PC-3 (cell line): ENCODE data around the gene VWA7. TPM values are rescaled to one million over a fixed set of nuclear protein-coding genes. Genes with fewer than 3 reads are reported as not detected.

Experiments
- ATAC-seq: fragments of 200-7000 bp; cut with Tn5 transposase; 2 replicates; pipeline ENCODE4 v1.9.1; 2020; ENCODE audit warnings: mild to moderate bottlenecking, moderate library complexity
- BruUV-seq: library from RNA; stranded (reverse); fragments of 400-500 nt; replicated peaks from 2 replicates; lab custom pipeline; 2021; lab: Mats Ljungman, UMichigan
- CTCF ChIA-PET: fragments of 300-600 bp; sonication (Branson Sonifier 250); formaldehyde crosslinking; loops from one replicate; lab custom pipeline; 2022; ENCODE audit warnings: antibody characterized with exemption; lab: Charles Lee
- POLR2A ChIA-PET: fragments of 300-600 bp; sonication (Branson Sonifier 250); formaldehyde crosslinking; loops from one replicate; lab custom pipeline; 2022; ENCODE audit warnings: antibody characterized with exemption; ENCODE audit not compliant: unreplicated experiment; lab: Charles Lee
- DNase-seq: peaks from one replicate; pipeline ENCODE4 v3.0.0-alpha.2; 2015
- H2AFZ ChIP-seq: fragments of 300-600 bp; sonication (generic); 2 replicates; pipeline ENCODE4 v1.6.0; 2016; ENCODE audit warnings: antibody characterized with exemption, low read length
- H3F3A ChIP-seq: fragments of 300-600 bp; sonication (generic); one replicate; pipeline ENCODE4 v1.6.0; 2017; ENCODE audit warnings: antibody characterized with exemption, low read length, control low read depth, mild to moderate bottlenecking; ENCODE audit not compliant: unreplicated experiment
- H3K27ac ChIP-seq: fragments of 300-600 bp; sonication (generic); 2 replicates; pipeline ENCODE4 v1.5.1; 2016; ENCODE audit warnings: mild to moderate bottlenecking, low read length
- H3K27me3 ChIP-seq: fragments of 300-600 bp; sonication (generic); 2 replicates; pipeline ENCODE4 v1.6.1; 2016; ENCODE audit warnings: low read length, mixed read lengths
- H3K36me3 ChIP-seq: fragments of 300-600 bp; sonication (generic); 2 replicates; pipeline ENCODE4 v1.6.1; 2016; ENCODE audit warnings: low read depth, mixed run types, low read length, mixed read lengths
- H3K4me1 ChIP-seq: fragments of 300-600 bp; sonication (generic); 2 replicates; pipeline ENCODE4 v1.5.1; 2016; ENCODE audit warnings: low read length; ENCODE audit not compliant: insufficient read depth
- H3K4me2 ChIP-seq: fragments of 300-600 bp; sonication (generic); 2 replicates; pipeline ENCODE4 v1.6.0; 2016; ENCODE audit warnings: low read length
- H3K4me3 ChIP-seq: fragments of 300-600 bp; sonication (generic); 2 replicates; pipeline ENCODE4 v1.5.1; 2016; ENCODE audit warnings: mild to moderate bottlenecking, low read length, mixed read lengths
- H3K79me2 ChIP-seq: fragments of 300-600 bp; sonication (generic); 2 replicates; pipeline ENCODE4 v1.6.1; 2017; ENCODE audit warnings: low read length, mixed read lengths
- H3K9ac ChIP-seq: fragments of 300-600 bp; sonication (generic); 2 replicates; pipeline ENCODE4 v1.6.0; 2016; ENCODE audit warnings: mild to moderate bottlenecking, low read length
- H3K9me2 ChIP-seq: fragments of 300-600 bp; sonication (generic); replicated peaks from 2 replicates; pipeline ENCODE4 v1.6.1; 2016; ENCODE audit warnings: mixed run types, low read length, mixed read lengths
- H3K9me3 ChIP-seq: fragments of 300-600 bp; sonication (generic); 2 replicates; pipeline ENCODE4 v1.6.1; 2016; ENCODE audit warnings: low read length, mixed read lengths
- H4K20me1 ChIP-seq: fragments of 300-600 bp; sonication (generic); 2 replicates; pipeline ENCODE4 v1.6.1; 2016; ENCODE audit warnings: low read length, mixed read lengths
- EZH2 ChIP-seq: fragments of 300-600 bp; sonication (generic); IDR thresholded peaks from one replicate; pipeline ENCODE4 v1.6.1; 2017; ENCODE audit warnings: antibody characterized with exemption, mild to moderate bottlenecking, low read length; ENCODE audit not compliant: unreplicated experiment
- EZH2phosphoT487 ChIP-seq: fragments of 300-600 bp; sonication (generic); IDR thresholded peaks from 2 replicates; pipeline ENCODE4 v1.6.1; 2018; ENCODE audit warnings: mild to moderate bottlenecking, antibody characterized with exemption, low read length, borderline replicate concordance
- intact Hi-C: fragments of 100-400 bp; cut with micrococcal nuclease; formaldehyde crosslinking; loops from 2 replicates; pipeline ENCODE4 v1.9.0; 2023
- total RNA-seq: library from RNA; depleted of rRNA; stranded (reverse); fragments of >200 nt; gene quantifications from 2 replicates; pipeline ENCODE4 v1.2.3, GENCODE V29; 2014
- TF ChIP-seq, protein P1 (sequence below): fragments of 300-600 bp; sonication (generic); conservative IDR thresholded peaks from 2 replicates; pipeline ENCODE4 v1.5.1; 2017; ENCODE audit warnings: antibody characterized with exemption, low read depth, mild to moderate bottlenecking, low read length

The VWA7 gene
- total RNA-seq, 1 experiment from 2014 or later, result 1.9 TPM

DNA sequence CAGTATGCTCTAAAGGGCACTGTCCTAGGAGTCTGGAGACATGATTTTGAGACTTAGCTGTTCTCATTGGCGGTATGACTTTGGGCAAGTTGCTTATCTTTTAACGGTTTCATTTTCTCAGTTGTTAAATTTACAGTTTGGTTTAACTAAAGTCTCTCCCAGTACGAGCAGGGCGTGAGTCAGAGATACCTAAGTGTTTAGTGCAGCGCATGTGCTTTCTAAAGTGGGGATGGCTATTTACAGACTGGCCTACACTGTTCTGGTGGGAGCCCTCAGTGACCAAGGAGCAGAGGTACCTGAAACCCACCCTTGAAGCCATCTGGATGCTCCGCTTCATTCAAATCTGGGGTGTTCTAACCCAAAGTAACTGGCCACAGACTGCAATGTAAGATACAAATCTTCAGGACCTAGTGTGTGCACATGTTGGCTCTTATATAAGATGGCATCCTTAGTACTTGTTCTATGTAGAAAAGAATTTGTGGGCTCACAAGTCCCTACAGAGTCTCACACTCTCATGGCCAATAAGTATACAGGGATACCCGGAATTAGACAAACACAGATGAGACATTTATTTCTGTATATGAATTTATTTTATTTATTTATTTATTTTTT is 26.6 kb downstream of the VWA7 start:
- no peaks in the 10 kb centered on the region for H3K9me3 ChIP-seq
- H3K9me2 ChIP-seq, result no peaks in the 10 kb centered on the region
- intact Hi-C loops, result no loop called here
- H2AFZ ChIP-seq, result no peak overlapping the region
- no peak for TF ChIP-seq EZH2
- TF ChIP-seq, protein P1, sequence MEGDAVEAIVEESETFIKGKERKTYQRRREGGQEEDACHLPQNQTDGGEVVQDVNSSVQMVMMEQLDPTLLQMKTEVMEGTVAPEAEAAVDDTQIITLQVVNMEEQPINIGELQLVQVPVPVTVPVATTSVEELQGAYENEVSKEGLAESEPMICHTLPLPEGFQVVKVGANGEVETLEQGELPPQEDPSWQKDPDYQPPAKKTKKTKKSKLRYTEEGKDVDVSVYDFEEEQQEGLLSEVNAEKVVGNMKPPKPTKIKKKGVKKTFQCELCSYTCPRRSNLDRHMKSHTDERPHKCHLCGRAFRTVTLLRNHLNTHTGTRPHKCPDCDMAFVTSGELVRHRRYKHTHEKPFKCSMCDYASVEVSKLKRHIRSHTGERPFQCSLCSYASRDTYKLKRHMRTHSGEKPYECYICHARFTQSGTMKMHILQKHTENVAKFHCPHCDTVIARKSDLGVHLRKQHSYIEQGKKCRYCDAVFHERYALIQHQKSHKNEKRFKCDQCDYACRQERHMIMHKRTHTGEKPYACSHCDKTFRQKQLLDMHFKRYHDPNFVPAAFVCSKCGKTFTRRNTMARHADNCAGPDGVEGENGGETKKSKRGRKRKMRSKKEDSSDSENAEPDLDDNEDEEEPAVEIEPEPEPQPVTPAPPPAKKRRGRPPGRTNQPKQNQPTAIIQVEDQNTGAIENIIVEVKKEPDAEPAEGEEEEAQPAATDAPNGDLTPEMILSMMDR, result no peak
- no peak for TF ChIP-seq EZH2phosphoT487
- peaks cover 6% of the 10 kb centered on the region for H3F3A ChIP-seq
- no peaks in the 10 kb centered on the region for H4K20me1 ChIP-seq
- DNase-seq (no peak), ATAC-seq (no peak)
- H3K4me3 ChIP-seq, result no peak overlapping the region
- H3K27ac ChIP-seq, result no peak overlapping the region
- ChIA-PET POLR2A (no interaction called here), CTCF (no interaction called here)
- no peak overlapping the region for H3K4me2 ChIP-seq
- no peaks in the 10 kb centered on the region for H3K79me2 ChIP-seq
- peaks cover 5% of the 10 kb centered on the region; the same call in 1 of the 2 replicates for H3K36me3 ChIP-seq
- no peak overlapping the region for H3K9ac ChIP-seq
- H3K27me3 ChIP-seq, result no peaks in the 10 kb centered on the region
- H3K4me1 ChIP-seq, result peaks cover 24% of the 10 kb centered on the region
- BruUV-seq, result no TSS peak

DNA sequence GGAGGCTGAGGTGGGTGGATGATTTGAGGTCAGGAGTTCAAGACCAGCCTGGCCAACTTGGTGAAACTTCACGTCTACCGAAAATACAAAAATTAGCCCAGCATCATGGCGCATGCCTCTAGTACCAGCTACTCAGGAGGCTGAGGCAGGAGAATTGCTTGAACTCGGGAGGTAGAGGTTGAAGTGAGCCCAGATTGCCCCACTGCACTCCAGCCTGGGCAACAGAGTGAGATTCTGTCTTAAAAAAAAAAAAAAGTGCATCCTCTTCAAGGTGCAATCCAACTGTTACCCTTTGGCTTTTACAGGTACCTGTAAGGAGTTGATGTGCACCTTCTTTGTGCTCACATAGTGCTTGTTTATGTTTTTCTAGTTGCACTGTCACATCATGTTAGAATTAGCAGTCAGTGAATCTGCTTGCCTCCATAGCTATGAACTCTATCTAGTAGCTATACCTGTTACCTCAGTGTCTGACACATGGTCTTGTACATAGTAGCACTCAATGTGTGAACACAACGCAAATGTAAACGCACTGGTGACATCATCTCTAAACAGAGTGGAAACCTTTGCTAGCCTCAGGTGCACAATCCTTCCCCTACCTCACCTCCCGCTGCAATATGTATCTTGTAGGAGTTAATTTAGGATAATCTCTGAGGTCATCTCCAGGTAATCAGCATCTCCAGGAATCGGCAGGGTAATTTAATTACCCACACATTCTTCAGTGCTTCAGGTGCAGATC is 27.7 kb downstream of the VWA7 start:
- Histone ChIP-seq H3K4me1 (peaks cover 24% of the 10 kb centered on the region), H3K36me3 (peaks cover 5% of the 10 kb centered on the region; the same call in 1 of the 2 replicates), H3K9me2 (no peaks in the 10 kb centered on the region), H3K4me2 (no peak overlapping the region), H3K27me3 (no peaks in the 10 kb centered on the region), H3K9me3 (no peaks in the 10 kb centered on the region), H3F3A (peaks cover 6% of the 10 kb centered on the region), H2AFZ (no peak overlapping the region), H3K9ac (no peak overlapping the region), H3K79me2 (no peaks in the 10 kb centered on the region), H4K20me1 (no peaks in the 10 kb centered on the region), H3K4me3 (no peak overlapping the region), H3K27ac (no peak overlapping the region)
- no TSS peak for BruUV-seq
- intact Hi-C loops, result no loop called here
- CTCF ChIA-PET, result no interaction called here
- POLR2A ChIA-PET, result no interaction called here
- TF ChIP-seq, protein P1, result no peak
- TF ChIP-seq EZH2, result no peak
- no peak for TF ChIP-seq EZH2phosphoT487
- DNase-seq (no peak), ATAC-seq (no peak)

DNA sequence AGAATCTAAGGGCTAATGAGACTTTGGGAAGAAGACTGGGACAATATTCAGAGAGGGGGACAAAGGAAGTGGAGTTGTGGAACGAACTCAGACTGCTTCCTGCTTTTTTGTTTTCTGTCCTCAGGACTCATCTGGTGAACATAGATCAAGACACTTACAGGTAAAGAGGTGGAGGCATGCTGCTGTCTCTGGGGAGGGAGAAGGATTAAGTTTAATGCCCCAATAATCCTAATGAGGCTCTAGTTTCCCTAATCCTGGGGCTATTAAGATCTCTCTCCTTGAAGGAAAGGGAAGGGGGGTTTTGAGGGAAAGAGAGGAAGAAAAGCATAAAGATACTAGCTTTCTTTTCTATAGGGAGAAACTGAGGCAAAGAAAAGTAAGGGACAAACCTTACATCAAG is 32.7 kb downstream of the VWA7 start:
- Histone ChIP-seq H3K27ac (no peak overlapping the region), H3K9ac (no peak overlapping the region), H3K4me3 (no peak overlapping the region), H4K20me1 (no peaks in the 10 kb centered on the region), H3K4me2 (no peak overlapping the region), H3K36me3 (peaks cover 10% of the 10 kb centered on the region; the same call in 1 of the 2 replicates), H3K27me3 (no peaks in the 10 kb centered on the region), H3F3A (no peaks in the 10 kb centered on the region), H2AFZ (no peak overlapping the region), H3K79me2 (peaks cover 12% of the 10 kb centered on the region), H3K4me1 (peaks cover 22% of the 10 kb centered on the region), H3K9me3 (no peaks in the 10 kb centered on the region), H3K9me2 (no peaks in the 10 kb centered on the region)
- no peak for DNase-seq
- ATAC-seq, result no peak
- BruUV-seq, result no TSS peak
- ChIA-PET CTCF (no interaction called here), POLR2A (no interaction called here)
- TF ChIP-seq EZH2phosphoT487, result no peak
- TF ChIP-seq EZH2, result no peak
- TF ChIP-seq, protein P1, result no peak
- intact Hi-C loops, result no loop called here
